Activated CD8-positive, alpha-beta memory T cell treated with anti-CD3 and anti-CD28 coated beads, Interleukin-2, amount 10 ng/mL, durations not matched to agents 7 days and 5 days (primary cell): ENCODE data around the gene MSANTD1. TPM values are rescaled to one million over a fixed set of nuclear protein-coding genes. Genes with fewer than 3 reads are reported as not detected.

ENCODE experiments used
- ATAC-seq: fragments of 150-1000 bp; cut with Tn5 transposase; one replicate; pipeline ENCODE4 v1.10.0; 2021; ENCODE audit warnings: moderate library complexity
- CTCF ChIA-PET: fragments of 350-600 bp; sonication (Branson Sonifier 250); formaldehyde crosslinking; loops from one replicate; lab custom pipeline; 2021; ENCODE audit warnings: antibody characterized with exemption; lab: Charles Lee
- DNase-seq: peaks from one replicate; pipeline ENCODE4 v3.0.0-alpha.2; 2020
- H3K27ac Mint-ChIP-seq: one replicate; pipeline ENCODE4 v1.8.0; 2021; ENCODE audit warnings: mild to moderate bottlenecking, mixed read lengths
- H3K27me3 Mint-ChIP-seq: one replicate; pipeline ENCODE4 v1.8.0; 2021; ENCODE audit warnings: mixed read lengths
- H3K36me3 Mint-ChIP-seq: one replicate; pipeline ENCODE4 v1.8.0; 2021; ENCODE audit warnings: mild to moderate bottlenecking, mixed read lengths
- H3K4me1 Mint-ChIP-seq: one replicate; pipeline ENCODE4 v1.8.0; 2021; ENCODE audit warnings: mixed read lengths
- H3K4me3 Mint-ChIP-seq: one replicate; pipeline ENCODE4 v1.8.0; 2021; ENCODE audit warnings: mild to moderate bottlenecking, moderate library complexity, mixed read lengths
- H3K9me3 Mint-ChIP-seq: one replicate; pipeline ENCODE4 v1.8.0; 2022; ENCODE audit warnings: low read depth, mixed read lengths
- total RNA-seq, 2 experiments: library from RNA; stranded (reverse); gene quantifications; one replicate each; pipeline ENCODE4 v1.2.3, GENCODE V29; 2021

Gene MSANTD1
- total RNA-seq, 2 experiments from 2014 or later = 0.73 to 0.82 TPM

DNA sequence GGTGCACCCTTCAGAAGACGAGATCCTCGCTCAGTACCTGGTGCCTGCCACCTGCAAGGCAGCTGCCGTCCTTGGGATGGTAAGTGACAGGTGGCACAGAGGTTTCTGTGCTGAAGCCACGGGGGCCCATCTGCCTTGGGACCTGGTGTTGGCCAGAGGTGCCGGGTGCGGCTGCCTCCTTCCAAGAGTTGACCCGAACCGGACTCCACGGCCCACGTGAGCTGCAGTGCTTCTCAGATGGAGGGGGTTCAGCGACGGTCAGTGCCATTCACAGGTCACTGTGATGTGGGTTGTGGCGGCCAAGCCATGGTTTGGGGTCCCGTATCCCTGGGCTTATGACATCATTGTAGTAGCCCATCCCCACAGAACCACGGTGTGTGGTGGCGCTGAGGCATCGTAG is 19.0 kb upstream of the MSANTD1 start:
- CTCF ChIA-PET = no interaction called here
- no peak overlapping the region for H3K4me3 Mint-ChIP-seq
- peaks cover 26% of the 10 kb centered on the region for H3K36me3 Mint-ChIP-seq
- H3K4me1 Mint-ChIP-seq = no peaks in the 10 kb centered on the region
- ATAC-seq (no peak), DNase-seq (no peak)
- no peak overlapping the region for H3K27ac Mint-ChIP-seq
- H3K27me3 Mint-ChIP-seq = no peaks in the 10 kb centered on the region
- H3K9me3 Mint-ChIP-seq = peaks cover 5% of the 10 kb centered on the region

DNA sequence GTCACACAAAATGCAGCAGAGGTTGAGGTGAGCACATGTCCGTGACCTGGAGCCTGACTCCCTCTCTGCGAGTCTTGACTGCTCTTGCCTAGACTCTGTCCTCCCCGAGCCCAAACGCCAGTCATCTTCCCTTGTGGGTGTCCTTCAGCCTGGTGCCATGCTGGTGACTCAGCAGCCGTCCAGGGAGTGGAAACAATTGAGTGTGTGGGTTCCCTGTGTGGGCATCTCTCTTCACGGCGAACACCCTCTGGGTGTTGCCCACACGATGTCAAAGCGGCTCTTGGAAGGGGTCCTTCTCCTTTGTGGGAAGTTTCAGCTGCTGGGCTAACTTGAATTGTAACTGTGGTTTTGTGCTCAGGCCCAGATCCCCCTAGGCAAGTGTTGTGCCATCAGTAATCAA is 17.5 kb upstream of the MSANTD1 start:
- H3K4me3 Mint-ChIP-seq = no peak overlapping the region
- CTCF ChIA-PET = no interaction called here
- H3K4me1 Mint-ChIP-seq = no peaks in the 10 kb centered on the region
- H3K27me3 Mint-ChIP-seq = no peaks in the 10 kb centered on the region
- peaks cover 5% of the 10 kb centered on the region for H3K9me3 Mint-ChIP-seq
- H3K36me3 Mint-ChIP-seq = peaks cover 26% of the 10 kb centered on the region
- no peak for DNase-seq
- no peak overlapping the region for H3K27ac Mint-ChIP-seq
- ATAC-seq = no peak

DNA sequence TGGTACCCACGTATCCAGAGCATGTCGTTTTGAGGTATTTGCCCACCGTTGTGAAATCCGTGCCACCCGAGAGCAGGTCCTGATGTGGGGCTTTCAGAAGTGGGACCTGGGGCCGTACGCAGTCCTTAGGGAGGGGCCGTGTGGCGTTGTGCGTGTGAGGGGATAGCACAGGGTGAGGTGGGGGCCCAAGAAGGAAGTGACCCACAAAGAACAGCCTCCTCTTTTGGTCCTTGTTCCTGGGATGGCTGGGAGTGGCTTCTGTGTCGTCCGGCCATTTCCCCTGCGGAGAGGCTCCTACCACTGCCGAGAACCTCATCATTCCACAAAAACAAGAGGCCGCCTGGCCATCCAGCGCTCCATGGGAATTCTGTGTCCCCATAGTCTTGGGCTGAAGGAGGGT is 17.0 kb upstream of the MSANTD1 start:
- CTCF ChIA-PET = no interaction called here
- DNase-seq = no peak
- peaks cover 26% of the 10 kb centered on the region for H3K36me3 Mint-ChIP-seq
- H3K9me3 Mint-ChIP-seq = peaks cover 5% of the 10 kb centered on the region
- no peak overlapping the region for H3K4me3 Mint-ChIP-seq
- no peak for ATAC-seq
- no peaks in the 10 kb centered on the region for H3K27me3 Mint-ChIP-seq
- no peaks in the 10 kb centered on the region for H3K4me1 Mint-ChIP-seq
- H3K27ac Mint-ChIP-seq = no peak overlapping the region

DNA sequence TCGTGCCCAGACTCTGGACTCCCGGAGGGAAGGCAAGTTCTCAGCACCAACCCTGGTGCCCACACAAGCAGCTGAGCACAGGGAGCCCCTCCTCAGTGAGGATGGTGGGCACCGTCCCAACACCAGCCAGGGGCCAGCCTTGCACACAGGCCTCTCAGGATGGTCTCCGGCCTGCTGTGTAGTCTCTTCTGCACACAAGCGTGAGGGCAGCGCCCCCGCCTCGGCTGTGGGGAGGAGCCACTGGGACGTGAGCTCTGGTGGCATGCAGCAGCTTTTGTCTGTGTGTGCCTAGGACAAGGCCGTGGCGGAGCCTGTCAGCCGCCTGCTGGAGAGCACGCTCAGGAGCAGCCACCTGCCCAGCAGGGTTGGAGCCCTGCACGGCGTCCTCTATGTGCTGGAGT is 16.1 kb upstream of the MSANTD1 start:
- H3K4me1 Mint-ChIP-seq = no peaks in the 10 kb centered on the region
- peaks cover 25% of the 10 kb centered on the region for H3K36me3 Mint-ChIP-seq
- CTCF ChIA-PET = no interaction called here
- peaks cover 5% of the 10 kb centered on the region for H3K9me3 Mint-ChIP-seq
- H3K27ac Mint-ChIP-seq = no peak overlapping the region
- DNase-seq (no peak), ATAC-seq (no peak)
- no peaks in the 10 kb centered on the region for H3K27me3 Mint-ChIP-seq
- H3K4me3 Mint-ChIP-seq = no peak overlapping the region

GRCh38 chr4:3233391-3234071 is 15.4 kb upstream of the MSANTD1 start:
- H3K4me1 Mint-ChIP-seq = no peaks in the 10 kb centered on the region
- H3K4me3 Mint-ChIP-seq = no peak overlapping the region
- ATAC-seq (no peak), DNase-seq (no peak)
- no peaks in the 10 kb centered on the region for H3K27me3 Mint-ChIP-seq
- CTCF ChIA-PET = no interaction called here
- H3K9me3 Mint-ChIP-seq = peaks cover 5% of the 10 kb centered on the region
- peaks cover 23% of the 10 kb centered on the region for H3K36me3 Mint-ChIP-seq
- H3K27ac Mint-ChIP-seq = no peak overlapping the region

DNA sequence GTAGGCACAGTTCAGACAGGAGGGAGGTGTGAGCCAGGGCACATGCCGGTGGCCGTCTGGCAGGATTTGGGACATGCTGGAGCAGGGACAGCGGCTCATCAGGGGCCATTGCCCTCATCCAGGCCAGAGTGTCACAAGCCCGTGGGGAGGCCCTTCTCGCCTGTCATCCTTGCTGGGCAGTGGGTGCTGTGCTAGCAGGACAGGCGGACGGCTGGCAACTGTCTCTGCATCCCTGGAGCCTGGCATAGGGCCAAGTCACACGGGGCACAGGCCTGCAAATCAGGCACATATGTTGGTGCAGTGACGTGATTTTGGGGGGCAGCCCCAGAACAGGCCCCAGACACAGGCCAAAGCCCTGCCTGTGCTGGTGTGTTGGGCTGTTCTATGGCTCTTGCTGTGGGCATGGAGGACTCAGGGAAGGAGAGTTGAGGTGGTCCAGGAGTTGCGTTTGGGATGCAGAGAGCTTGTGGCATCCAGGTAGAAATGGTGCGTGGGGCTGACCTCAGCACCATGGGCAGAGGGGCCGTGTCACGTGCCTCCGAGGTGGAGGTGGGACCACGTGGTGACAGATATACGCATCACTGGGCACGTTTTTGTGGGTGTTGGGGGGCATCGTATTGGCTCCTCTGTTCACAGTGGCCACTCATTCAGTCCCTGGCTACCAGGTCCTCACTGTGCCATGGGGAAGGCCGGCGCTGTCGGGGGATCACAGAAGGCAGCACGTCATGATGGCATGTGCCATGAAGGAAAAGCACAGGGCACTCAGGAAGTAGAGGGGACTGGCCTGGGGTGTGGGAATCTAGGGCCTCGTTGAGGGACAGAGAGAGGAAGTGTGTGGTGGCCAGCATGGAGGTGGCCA is 14.6 kb upstream of the MSANTD1 start:
- CTCF ChIA-PET = no interaction called here
- Mint-ChIP-seq H3K4me1 (no peaks in the 10 kb centered on the region), H3K4me3 (no peak overlapping the region), H3K27ac (no peak overlapping the region), H3K27me3 (no peaks in the 10 kb centered on the region), H3K9me3 (peaks cover 2% of the 10 kb centered on the region), H3K36me3 (peaks cover 15% of the 10 kb centered on the region)
- DNase-seq = no peak
- no peak for ATAC-seq

DNA sequence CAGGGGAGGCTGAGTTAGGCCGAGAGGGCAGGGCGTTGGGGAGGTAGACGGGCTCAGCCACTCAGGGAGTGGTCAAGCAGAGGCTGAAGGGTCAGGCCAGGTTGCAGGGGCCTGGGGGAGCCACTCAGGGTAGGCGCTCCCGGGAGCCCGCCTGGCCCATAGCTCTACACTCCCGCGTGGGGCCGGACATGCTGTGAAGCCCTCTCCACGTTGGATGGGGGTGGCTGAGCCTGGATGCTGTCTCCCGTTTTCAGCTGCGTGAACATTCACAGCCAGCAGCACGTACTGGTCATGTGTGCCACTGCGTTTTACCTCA is 14.0 kb upstream of the MSANTD1 start:
- Mint-ChIP-seq H3K27ac (no peak overlapping the region), H3K4me3 (no peak overlapping the region), H3K36me3 (peaks cover 11% of the 10 kb centered on the region), H3K27me3 (no peaks in the 10 kb centered on the region), H3K4me1 (no peaks in the 10 kb centered on the region), H3K9me3 (no peaks in the 10 kb centered on the region)
- CTCF ChIA-PET = no interaction called here
- no peak for ATAC-seq
- no peak for DNase-seq

GRCh38 chr4:3235581-3235980 is 13.4 kb upstream of the MSANTD1 start:
- peaks cover 6% of the 10 kb centered on the region for H3K36me3 Mint-ChIP-seq
- no peak overlapping the region for H3K27ac Mint-ChIP-seq
- H3K27me3 Mint-ChIP-seq = no peaks in the 10 kb centered on the region
- no peak for ATAC-seq
- no peak overlapping the region for H3K4me3 Mint-ChIP-seq
- no peaks in the 10 kb centered on the region for H3K9me3 Mint-ChIP-seq
- no peak for DNase-seq
- CTCF ChIA-PET = no interaction called here
- H3K4me1 Mint-ChIP-seq = no peaks in the 10 kb centered on the region

GRCh38 chr4:3236326-3236878 is 12.6 kb upstream of the MSANTD1 start:
- H3K4me3 Mint-ChIP-seq = no peak overlapping the region
- no peaks in the 10 kb centered on the region for H3K27me3 Mint-ChIP-seq
- DNase-seq = no peak
- ATAC-seq = no peak
- no peaks in the 10 kb centered on the region for H3K9me3 Mint-ChIP-seq
- peaks cover 3% of the 10 kb centered on the region for H3K36me3 Mint-ChIP-seq
- no peaks in the 10 kb centered on the region for H3K4me1 Mint-ChIP-seq
- H3K27ac Mint-ChIP-seq = no peak overlapping the region
- CTCF ChIA-PET = no interaction called here

- DNase-seq = no peak
- Mint-ChIP-seq H3K4me1 (peaks cover 2% of the 10 kb centered on the region), H3K4me3 (no peak overlapping the region), H3K27ac (no peak overlapping the region), H3K9me3 (no peaks in the 10 kb centered on the region), H3K36me3 (no peaks in the 10 kb centered on the region), H3K27me3 (no peaks in the 10 kb centered on the region)
- ATAC-seq = no peak
- CTCF ChIA-PET = no interaction called here
Observed at GRCh38 chr4:3237266-3237665, 11.7 kb upstream of the MSANTD1 start.

DNA sequence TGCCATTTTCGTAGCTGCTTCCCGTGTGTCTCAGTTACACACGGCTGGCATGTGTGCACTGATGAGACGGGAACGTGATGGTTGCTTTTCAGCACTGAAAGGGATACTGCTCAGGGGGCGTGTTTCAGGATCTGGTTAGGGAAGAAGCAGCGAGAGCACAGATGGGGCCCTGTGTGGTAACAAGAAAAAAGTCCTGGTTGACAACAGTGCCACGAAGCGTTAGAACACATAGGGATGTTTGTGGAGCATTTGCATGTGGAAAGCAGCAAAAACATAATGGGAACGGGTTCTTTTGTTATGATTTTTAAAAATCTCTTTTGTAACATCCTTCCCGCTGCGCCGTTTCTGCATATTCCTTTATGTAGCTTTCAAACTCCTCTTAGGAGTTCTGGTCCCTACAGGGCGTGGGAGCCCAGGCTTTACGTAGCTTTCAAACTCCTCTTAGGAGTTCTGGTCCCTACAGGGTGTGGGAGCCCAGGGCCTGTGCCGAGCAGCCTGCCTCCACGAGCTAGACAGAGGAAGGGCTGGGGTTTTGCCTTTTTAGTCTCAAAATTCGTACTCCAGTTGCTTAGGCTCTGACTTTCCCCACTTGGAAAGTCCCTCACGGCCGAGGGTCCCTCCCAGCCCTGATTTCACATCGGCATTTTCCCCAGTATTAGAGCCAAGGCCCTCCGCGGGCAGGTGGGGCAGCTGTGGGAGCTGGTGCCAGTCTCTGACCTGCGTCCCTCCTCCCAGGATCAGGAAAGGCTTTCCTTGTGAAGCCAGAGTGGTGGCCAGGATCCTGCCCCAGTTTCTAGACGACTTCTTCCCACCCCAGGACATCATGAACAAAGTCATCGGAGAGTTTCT is 11.0 kb upstream of the MSANTD1 start:
- CTCF ChIA-PET = no interaction called here
- no peak for ATAC-seq
- Mint-ChIP-seq H3K9me3 (no peaks in the 10 kb centered on the region), H3K27me3 (no peaks in the 10 kb centered on the region), H3K4me3 (no peak overlapping the region), H3K27ac (no peak overlapping the region), H3K36me3 (no peaks in the 10 kb centered on the region), H3K4me1 (peaks cover 7% of the 10 kb centered on the region)
- DNase-seq = no peak

GRCh38 chr4:3238721-3239120 is 10.2 kb upstream of the MSANTD1 start:
- H3K36me3 Mint-ChIP-seq = no peaks in the 10 kb centered on the region
- CTCF ChIA-PET = no interaction called here
- no peaks in the 10 kb centered on the region for H3K27me3 Mint-ChIP-seq
- DNase-seq (no peak), ATAC-seq (no peak)
- H3K4me3 Mint-ChIP-seq = no peak overlapping the region
- no peaks in the 10 kb centered on the region for H3K9me3 Mint-ChIP-seq
- H3K4me1 Mint-ChIP-seq = peaks cover 14% of the 10 kb centered on the region
- H3K27ac Mint-ChIP-seq = no peak overlapping the region

- Mint-ChIP-seq H3K36me3 (no peaks in the 10 kb centered on the region), H3K9me3 (no peaks in the 10 kb centered on the region), H3K4me3 (no peak overlapping the region), H3K27me3 (no peaks in the 10 kb centered on the region), H3K4me1 (peaks cover 14% of the 10 kb centered on the region), H3K27ac (no peak overlapping the region)
- no peak for DNase-seq
- no peak for ATAC-seq
- CTCF ChIA-PET = no interaction called here
Observed at GRCh38 chr4:3239303-3239702, 9.7 kb upstream of the MSANTD1 start.
